ENCODE results near the gene SULF2. TPM values are rescaled to one million over a fixed set of nuclear protein-coding genes. Genes with fewer than 3 reads are reported as not detected.

The SULF2 gene
- total RNA-seq, 1 donor from 2014 or later = 52.8 TPM

DNA sequence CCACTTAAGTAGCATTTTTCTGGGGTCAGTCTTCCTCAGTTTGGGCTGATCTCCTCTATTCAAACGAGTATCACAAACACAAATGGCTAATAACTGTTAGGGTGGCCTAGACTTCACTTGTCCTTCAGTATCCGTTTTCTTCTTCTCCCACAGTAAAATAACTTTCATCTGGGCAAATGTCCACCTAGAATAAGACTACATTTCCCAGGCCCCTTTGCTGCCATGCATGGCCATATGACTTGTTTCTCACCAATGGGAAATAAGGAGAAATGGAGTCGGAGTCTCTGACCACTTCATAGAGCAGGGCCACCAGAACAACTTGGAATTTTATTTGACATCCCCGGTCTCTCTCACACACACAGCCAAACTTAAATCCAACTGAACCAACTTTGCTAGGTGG lies 51.4 kb downstream of the SULF2 start:
- no peak for DNase-seq
- intact Hi-C loops (cut with DNase I) = no loop called here
- Histone ChIP-seq H3K27me3 (no peaks in the 10 kb centered on the region), H3K4me3 (no peak overlapping the region), H3K9me3 (no peaks in the 10 kb centered on the region), H3K4me1 (no peaks in the 10 kb centered on the region), H3K36me3 (no peaks in the 10 kb centered on the region), H3K27ac (no peak overlapping the region)
- TF ChIP-seq, protein P1, sequence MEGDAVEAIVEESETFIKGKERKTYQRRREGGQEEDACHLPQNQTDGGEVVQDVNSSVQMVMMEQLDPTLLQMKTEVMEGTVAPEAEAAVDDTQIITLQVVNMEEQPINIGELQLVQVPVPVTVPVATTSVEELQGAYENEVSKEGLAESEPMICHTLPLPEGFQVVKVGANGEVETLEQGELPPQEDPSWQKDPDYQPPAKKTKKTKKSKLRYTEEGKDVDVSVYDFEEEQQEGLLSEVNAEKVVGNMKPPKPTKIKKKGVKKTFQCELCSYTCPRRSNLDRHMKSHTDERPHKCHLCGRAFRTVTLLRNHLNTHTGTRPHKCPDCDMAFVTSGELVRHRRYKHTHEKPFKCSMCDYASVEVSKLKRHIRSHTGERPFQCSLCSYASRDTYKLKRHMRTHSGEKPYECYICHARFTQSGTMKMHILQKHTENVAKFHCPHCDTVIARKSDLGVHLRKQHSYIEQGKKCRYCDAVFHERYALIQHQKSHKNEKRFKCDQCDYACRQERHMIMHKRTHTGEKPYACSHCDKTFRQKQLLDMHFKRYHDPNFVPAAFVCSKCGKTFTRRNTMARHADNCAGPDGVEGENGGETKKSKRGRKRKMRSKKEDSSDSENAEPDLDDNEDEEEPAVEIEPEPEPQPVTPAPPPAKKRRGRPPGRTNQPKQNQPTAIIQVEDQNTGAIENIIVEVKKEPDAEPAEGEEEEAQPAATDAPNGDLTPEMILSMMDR (IDR thresholded peaks at IDR 0.05) = no peak
- no peak for ATAC-seq

DNA sequence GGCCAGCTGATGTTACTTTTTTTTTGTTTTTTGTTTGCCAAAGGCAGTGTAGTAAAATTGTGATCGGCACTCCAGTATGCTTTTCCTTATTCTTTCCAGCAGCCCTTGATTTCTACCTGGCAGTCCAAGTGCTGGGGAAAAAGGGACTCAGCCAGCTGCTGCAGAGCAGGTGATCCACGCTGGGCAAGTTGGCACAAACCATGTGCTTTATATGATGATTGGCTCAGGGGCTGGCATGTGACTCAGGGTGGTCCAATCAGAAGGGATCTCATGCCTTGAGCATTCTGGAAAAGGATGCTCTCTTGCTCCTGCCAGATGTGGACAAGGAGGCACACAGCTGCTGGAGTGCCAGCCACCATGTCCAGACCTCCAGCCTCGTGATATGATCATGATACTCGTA lies 54.5 kb downstream of the SULF2 start:
- ATAC-seq (no peak), DNase-seq (no peak)
- no peaks in the 10 kb centered on the region for H3K27me3 ChIP-seq
- peaks cover 8% of the 10 kb centered on the region for H3K4me1 ChIP-seq
- H3K27ac ChIP-seq = no peak overlapping the region
- no peaks in the 10 kb centered on the region for H3K36me3 ChIP-seq
- intact Hi-C loops (cut with DNase I) = no loop called here
- TF ChIP-seq, protein P1 (IDR thresholded peaks at IDR 0.05) = no peak
- H3K4me3 ChIP-seq = no peak overlapping the region
- no peaks in the 10 kb centered on the region for H3K9me3 ChIP-seq

DNA sequence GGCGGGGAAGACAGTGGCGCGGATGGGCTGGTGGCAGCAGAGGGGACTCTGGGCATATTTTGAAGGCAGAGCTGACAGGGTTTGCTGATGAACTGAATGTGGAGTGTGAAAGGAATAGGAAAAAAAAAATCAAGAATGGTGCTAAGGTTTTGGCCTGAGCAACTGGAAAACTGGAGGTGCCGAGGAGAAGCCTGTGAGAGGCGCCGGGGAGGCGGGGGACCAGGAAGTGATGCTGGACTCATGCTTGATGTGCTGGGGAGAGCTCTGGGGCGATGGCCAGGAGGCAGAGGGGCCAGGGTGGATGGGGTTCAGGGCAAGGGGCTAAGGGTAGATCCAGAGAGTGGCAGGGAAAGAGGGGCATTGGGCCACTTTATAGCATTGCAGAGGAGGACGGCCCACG lies 55.8 kb downstream of the SULF2 start:
- TF ChIP-seq, protein P1 (IDR thresholded peaks at IDR 0.05) = no peak
- no peaks in the 10 kb centered on the region for H3K9me3 ChIP-seq
- H3K36me3 ChIP-seq = no peaks in the 10 kb centered on the region
- DNase-seq (no peak), ATAC-seq (no peak)
- H3K4me3 ChIP-seq = no peak overlapping the region
- no peak overlapping the region for H3K27ac ChIP-seq
- peaks cover 8% of the 10 kb centered on the region for H3K4me1 ChIP-seq
- H3K27me3 ChIP-seq = no peaks in the 10 kb centered on the region
- intact Hi-C loops (cut with DNase I) = no loop called here

DNA sequence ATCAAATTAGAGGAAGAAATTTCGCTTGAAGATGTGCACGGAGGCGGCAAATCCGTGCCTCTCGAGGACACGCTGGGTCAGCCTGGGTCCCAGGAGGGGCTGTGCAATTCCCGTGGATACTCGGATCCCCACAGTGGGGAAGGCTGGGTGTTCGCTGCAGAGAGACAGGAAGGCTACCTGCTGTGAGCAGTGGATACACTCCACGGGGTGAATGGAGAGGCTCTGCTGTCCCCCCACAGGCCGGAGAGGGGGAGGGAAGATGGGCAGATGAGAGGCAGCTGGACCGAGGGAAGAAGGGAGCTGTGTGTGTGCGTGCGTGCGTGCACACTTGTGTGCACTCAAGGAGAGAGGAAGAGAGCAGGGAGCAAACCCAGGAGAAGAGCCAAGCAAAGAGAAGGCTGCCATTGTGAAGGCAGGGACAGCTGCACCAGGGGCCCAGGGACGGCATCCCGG lies 57.3 kb downstream of the SULF2 start:
- H3K27ac ChIP-seq = peak overlapping the region; percentile 9
- ATAC-seq (peak; percentile 2), DNase-seq (peak; percentile 71)
- peaks cover 8% of the 10 kb centered on the region for H3K4me1 ChIP-seq
- no peaks in the 10 kb centered on the region for H3K27me3 ChIP-seq
- TF ChIP-seq, protein P1 (IDR thresholded peaks at IDR 0.05) = no peak
- H3K9me3 ChIP-seq = no peaks in the 10 kb centered on the region
- intact Hi-C loops (cut with DNase I) = no loop called here
- no peak overlapping the region for H3K4me3 ChIP-seq
- H3K36me3 ChIP-seq = no peaks in the 10 kb centered on the region

DNA sequence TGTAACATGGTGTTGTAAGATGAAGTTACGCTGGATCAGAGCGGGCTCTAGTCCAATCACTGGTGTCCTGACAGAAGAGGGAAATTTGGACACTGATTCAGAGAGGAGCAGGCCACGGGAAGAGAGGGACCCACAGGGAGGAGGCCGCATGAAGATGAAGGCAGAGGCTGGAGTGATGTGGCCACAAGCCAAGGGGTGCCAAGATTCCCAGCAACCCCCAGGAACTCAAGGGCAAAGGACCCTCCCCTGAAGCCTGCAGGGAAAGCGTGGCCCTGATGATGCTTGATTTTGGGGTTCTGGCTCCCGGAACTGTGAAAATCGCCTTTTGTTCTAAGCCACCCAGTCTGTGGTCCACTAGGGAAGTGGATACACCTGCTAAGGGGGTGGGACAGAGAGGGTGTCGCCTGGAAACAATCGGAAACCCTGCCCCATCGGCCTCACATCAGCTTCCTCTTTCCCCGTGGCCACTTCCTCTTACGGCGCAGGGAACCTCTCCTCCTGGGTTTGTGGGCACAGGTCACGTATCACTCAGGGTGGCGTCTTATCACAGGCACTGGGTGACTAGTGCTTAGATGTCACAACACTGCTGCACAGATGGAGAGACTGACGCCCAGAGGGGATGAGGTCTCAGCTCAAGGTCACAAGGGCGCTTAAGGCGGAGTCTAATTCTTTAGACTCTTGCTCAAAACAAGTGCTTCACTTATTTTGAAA lies 58.0 kb downstream of the SULF2 start:
- intact Hi-C loops (cut with DNase I) = no loop called here
- TF ChIP-seq, protein P1 (IDR thresholded peaks at IDR 0.05) = no peak
- Histone ChIP-seq H3K36me3 (no peaks in the 10 kb centered on the region), H3K27ac (peak overlapping the region; percentile 9), H3K4me1 (peaks cover 8% of the 10 kb centered on the region), H3K9me3 (no peaks in the 10 kb centered on the region), H3K27me3 (no peaks in the 10 kb centered on the region), H3K4me3 (no peak overlapping the region)
- peak; percentile 93 for ATAC-seq
- peak; percentile 81 for DNase-seq
